Endothelial cell of umbilical vein (primary cell): ENCODE results near the gene SYTL5. TPM values are rescaled to one million over a fixed set of nuclear protein-coding genes. Genes with fewer than 3 reads are reported as not detected.

Experiments used
- BruUV-seq: library from RNA; stranded (reverse); fragments of 400-500 nt; replicated peaks from 2 replicates; lab custom pipeline; 2021; lab: Mats Ljungman, UMichigan
- CTCF ChIA-PET: fragments of 300-600, 350-600 bp; sonication (Branson Sonifier 250); formaldehyde crosslinking; loops from one replicate; lab custom pipeline; 2021; ENCODE audit warnings: antibody characterized with exemption, inconsistent platforms; lab: Charles Lee
- POLR2A ChIA-PET: fragments of 300-600, 350-600 bp; sonication (Branson Sonifier 250); formaldehyde crosslinking; loops from one replicate; lab custom pipeline; 2021; ENCODE audit warnings: antibody characterized with exemption, inconsistent platforms; lab: Charles Lee
- DNase-seq: peaks from one replicate; pipeline ENCODE4 v3.0.0-alpha.2; 2011; ENCODE audit warnings: low read depth, low spot score
- FAIRE-seq: peaks from 2 replicates; lab custom pipeline; 2011; peaks lifted over from hg19 to GRCh38; lab: Jason Lieb, UNC
- H2AFZ ChIP-seq: 2 replicates; pipeline ENCODE4 v1.6.0; 2012; ENCODE audit warnings: low read depth, low read length, control low read depth, inconsistent platforms
- H3K27ac ChIP-seq: 2 replicates; pipeline ENCODE4 v1.5.1; 2011; ENCODE audit warnings: low read depth, mild to moderate bottlenecking, control low read depth, low read length, moderate library complexity; ENCODE audit not compliant: insufficient read depth
- H3K27me3 ChIP-seq, 2 experiments: 2 replicates each; pipeline versions ENCODE4 v1.6.0 to v1.6.1; 2011; ENCODE audit warnings: low read length in 2 of 2, mixed read lengths in 1 of 2; ENCODE audit not compliant: control insufficient read depth in 2 of 2, insufficient read depth in 2 of 2
- H3K36me3 ChIP-seq, 2 experiments: 2 replicates in 1 of 2; 3 replicates in 1 of 2; pipeline ENCODE4 v1.5.1; 2011; ENCODE audit warnings: low read length in 2 of 2, mild to moderate bottlenecking in 1 of 2, moderate library complexity in 1 of 2; ENCODE audit not compliant: control insufficient read depth in 2 of 2, insufficient read depth in 2 of 2; ENCODE audit errors: extremely low read depth in 1 of 2
- H3K4me1 ChIP-seq: 3 replicates; pipeline ENCODE4 v1.5.1; 2011; ENCODE audit warnings: mild to moderate bottlenecking, low read length; ENCODE audit not compliant: control insufficient read depth, insufficient read depth; ENCODE audit errors: extremely low read depth
- H3K4me2 ChIP-seq: 2 replicates; pipeline ENCODE4 v1.6.1; 2011; ENCODE audit warnings: low read length, control low read depth, mixed read lengths; ENCODE audit not compliant: insufficient read depth
- H3K4me3 ChIP-seq, 3 experiments: fragments of 200-600 bp in 1 of 3; sonication (generic), shearing (Covaris generic) in 1 of 3; replicated peaks in 1 of 3; 2 replicates each; pipeline ENCODE4 v1.5.1; 2011 to 2016; ENCODE audit warnings: control low read depth in 3 of 3, low read length in 3 of 3, mild to moderate bottlenecking in 2 of 3, inconsistent platforms in 1 of 3, low read depth in 1 of 3, moderate library complexity in 1 of 3; ENCODE audit not compliant: insufficient read depth in 1 of 3
- H3K79me2 ChIP-seq: 2 replicates; pipeline ENCODE4 v1.6.0; 2012; ENCODE audit warnings: low read length, inconsistent platforms; ENCODE audit not compliant: control insufficient read depth, insufficient read depth
- H3K9ac ChIP-seq: replicated peaks from 2 replicates; pipeline ENCODE3; 2011; ENCODE audit warnings: low read length, control low read depth; ENCODE audit not compliant: insufficient read depth; ENCODE audit errors: extremely low read depth
- H3K9me1 ChIP-seq: replicated peaks from 3 replicates; pipeline ENCODE4 v1.6.0; 2011; ENCODE audit warnings: mild to moderate bottlenecking, low read length; ENCODE audit not compliant: control insufficient read depth, insufficient read depth; ENCODE audit errors: extremely low read depth
- H3K9me3 ChIP-seq: replicated peaks from 2 replicates; pipeline ENCODE4 v1.5.1; 2012; ENCODE audit warnings: low read length, inconsistent platforms; ENCODE audit not compliant: control insufficient read depth, insufficient read depth
- H4K20me1 ChIP-seq: replicated peaks from 2 replicates; pipeline ENCODE3; 2011; ENCODE audit warnings: mild to moderate bottlenecking, low read length; ENCODE audit not compliant: control insufficient read depth, insufficient read depth; ENCODE audit errors: extremely low read depth
- EZH2 ChIP-seq: IDR thresholded peaks from 2 replicates; pipeline ENCODE4 v1.6.1; 2012; ENCODE audit warnings: borderline replicate concordance, low read depth, mild to moderate bottlenecking, moderate library complexity, low read length, inconsistent platforms; ENCODE audit not compliant: severe bottlenecking
- FOS ChIP-seq: IDR thresholded peaks from 2 replicates; pipeline ENCODE4 v1.6.1; 2011; ENCODE audit warnings: mild to moderate bottlenecking, low read length, moderate library complexity, borderline replicate concordance; ENCODE audit not compliant: insufficient read depth
- GATA2 ChIP-seq: IDR thresholded peaks from 2 replicates; pipeline ENCODE4 v1.7.0; 2011; ENCODE audit warnings: low read depth, mild to moderate bottlenecking, moderate library complexity, mixed read lengths, low read length; ENCODE audit not compliant: insufficient read length, insufficient read depth
- JUN ChIP-seq: IDR thresholded peaks from 2 replicates; pipeline ENCODE4 v1.6.1; 2011; ENCODE audit warnings: borderline replicate concordance, low read depth; ENCODE audit not compliant: insufficient read length, insufficient read depth
- POLR2A ChIP-seq: IDR thresholded peaks from 2 replicates; pipeline ENCODE4 v1.6.1; 2012; ENCODE audit warnings: low read depth, mild to moderate bottlenecking, control low read depth, low read length
- dilution Hi-C: fragments of 300-500 bp; cut with MboI; formaldehyde crosslinking; loops from one replicate; pipeline ENCODE4 v1.15.0; 2019; ENCODE audit warnings: low sequenced_read_pairs; ENCODE audit not compliant: extremely low pct_ligation_motif_present
- intact Hi-C: fragments of 100-400 bp; cut with micrococcal nuclease; formaldehyde crosslinking; loops from one replicate; pipeline ENCODE4 v1.10.0; 2022
- polyA plus RNA-seq, 4 experiments: library from polyadenylated mRNA; depleted of rRNA in 3 of 4; stranded (reverse) in 3 of 4; unstranded in 1 of 4; fragments of >200 nt; gene quantifications; 2 replicates each; pipeline versions ENCODE4 v1.2.1 to v1.2.3, GENCODE V29; 2011 to 2012; ENCODE audit warnings: missing spikeins in 1 of 4
- total RNA-seq: library from RNA; stranded (reverse); gene quantifications from 2 replicates; pipeline ENCODE4 v1.2.3, GENCODE V29; 2021
- TF ChIP-seq, protein P1 (sequence below): IDR thresholded peaks from 2 replicates; pipeline ENCODE4 v1.6.1; 2011; ENCODE audit not compliant: insufficient read depth, insufficient read length
- TF ChIP-seq, protein P2 (sequence below), 2 donors: IDR thresholded peaks; 1 replicate in 1 of 2; 2 replicates in 1 of 2; pipeline ENCODE4 v1.5.1; 2011; ENCODE audit warnings: low read length in 2 of 2, mild to moderate bottlenecking in 2 of 2, moderate library complexity in 2 of 2, control low read depth in 1 of 2, inconsistent platforms in 1 of 2, low read depth in 1 of 2; ENCODE audit not compliant: insufficient read depth in 1 of 2; ENCODE audit errors: extremely low read depth in 1 of 2

SYTL5 gene
- total and polyA plus RNA-seq, 2 donors (not counting 3 experiments of a cell fraction or from before 2014, with no cell fraction given), result 0.01 TPM; not detected in 1

DNA sequence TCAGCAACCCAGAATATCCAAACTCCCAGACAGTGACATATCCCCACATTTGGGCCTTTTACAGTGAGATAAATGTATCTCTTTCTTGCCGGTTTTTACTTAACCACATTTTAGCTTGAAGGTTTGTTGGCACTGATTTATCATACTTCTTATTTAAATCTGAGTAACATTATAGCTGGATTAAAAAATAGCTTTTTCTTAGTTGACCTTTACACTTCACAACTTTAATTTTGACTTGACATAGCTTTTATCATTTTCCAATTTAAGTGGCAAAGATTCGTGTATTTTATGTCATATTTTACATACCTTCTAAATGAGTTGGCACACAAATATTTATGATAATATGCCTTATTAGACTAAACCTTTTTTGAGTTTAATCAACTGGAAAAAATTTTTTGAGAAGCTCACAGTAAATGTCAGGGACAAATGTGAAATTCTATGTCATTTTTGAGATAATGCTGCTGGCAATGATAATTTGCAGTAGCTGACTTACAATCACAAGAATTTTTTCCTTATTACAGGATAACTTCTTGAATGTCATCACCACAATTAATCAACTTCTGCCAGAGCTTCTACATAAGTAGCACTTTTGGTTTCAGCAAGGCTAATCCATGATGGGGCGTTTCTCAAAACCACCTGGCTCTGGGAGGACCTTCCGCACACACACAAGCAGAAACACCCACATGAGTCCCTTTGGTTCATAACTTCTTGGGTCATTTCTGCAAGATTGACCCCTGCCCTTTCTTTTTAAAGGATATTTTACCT, 80.3 kb downstream of the SYTL5 start:
- no TSS peak for BruUV-seq
- H3K27ac ChIP-seq, result no peak overlapping the region
- no peaks in the 10 kb centered on the region for H3K79me2 ChIP-seq
- no peak overlapping the region for H2AFZ ChIP-seq
- dilution Hi-C loops (no loop called here), intact Hi-C loops (no loop called here)
- H3K4me2 ChIP-seq, result no peak overlapping the region
- H3K36me3 ChIP-seq, result no peaks in the 10 kb centered on the region
- no peak overlapping the region for H3K4me3 ChIP-seq
- ChIA-PET CTCF (interaction anchor here (0.7 to 0.9 kb wide), 2 partner anchors 9 to 17 kb away, joined by 3 read pairs; no protein-coding TSS in a partner anchor), POLR2A (no interaction called here)
- H3K4me1 ChIP-seq, result peaks cover 5% of the 10 kb centered on the region
- no peaks in the 10 kb centered on the region for H4K20me1 ChIP-seq
- no peaks in the 10 kb centered on the region for H3K9me1 ChIP-seq
- DNase-seq (no peak), FAIRE-seq (no peak)
- no peak overlapping the region for H3K9ac ChIP-seq
- H3K27me3 ChIP-seq, result no peaks in the 10 kb centered on the region
- TF ChIP-seq GATA2, result no peak
- TF ChIP-seq EZH2, result no peak
- no peak for TF ChIP-seq JUN
- TF ChIP-seq, protein P1, sequence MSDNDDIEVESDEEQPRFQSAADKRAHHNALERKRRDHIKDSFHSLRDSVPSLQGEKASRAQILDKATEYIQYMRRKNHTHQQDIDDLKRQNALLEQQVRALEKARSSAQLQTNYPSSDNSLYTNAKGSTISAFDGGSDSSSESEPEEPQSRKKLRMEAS, result no peak
- no peak for TF ChIP-seq POLR2A
- no peak for TF ChIP-seq FOS
- TF ChIP-seq, protein P2, sequence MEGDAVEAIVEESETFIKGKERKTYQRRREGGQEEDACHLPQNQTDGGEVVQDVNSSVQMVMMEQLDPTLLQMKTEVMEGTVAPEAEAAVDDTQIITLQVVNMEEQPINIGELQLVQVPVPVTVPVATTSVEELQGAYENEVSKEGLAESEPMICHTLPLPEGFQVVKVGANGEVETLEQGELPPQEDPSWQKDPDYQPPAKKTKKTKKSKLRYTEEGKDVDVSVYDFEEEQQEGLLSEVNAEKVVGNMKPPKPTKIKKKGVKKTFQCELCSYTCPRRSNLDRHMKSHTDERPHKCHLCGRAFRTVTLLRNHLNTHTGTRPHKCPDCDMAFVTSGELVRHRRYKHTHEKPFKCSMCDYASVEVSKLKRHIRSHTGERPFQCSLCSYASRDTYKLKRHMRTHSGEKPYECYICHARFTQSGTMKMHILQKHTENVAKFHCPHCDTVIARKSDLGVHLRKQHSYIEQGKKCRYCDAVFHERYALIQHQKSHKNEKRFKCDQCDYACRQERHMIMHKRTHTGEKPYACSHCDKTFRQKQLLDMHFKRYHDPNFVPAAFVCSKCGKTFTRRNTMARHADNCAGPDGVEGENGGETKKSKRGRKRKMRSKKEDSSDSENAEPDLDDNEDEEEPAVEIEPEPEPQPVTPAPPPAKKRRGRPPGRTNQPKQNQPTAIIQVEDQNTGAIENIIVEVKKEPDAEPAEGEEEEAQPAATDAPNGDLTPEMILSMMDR (IDR thresholded peaks at IDR 0.05; ENCODE audit: extremely low read depth in 1 of 2, insufficient read depth in 1 of 2, low read depth in 1 of 2, low read length in 2 of 2), result no peak
- no peaks in the 10 kb centered on the region for H3K9me3 ChIP-seq
